Panc1 (cell line): ENCODE data around the gene CABP2.

ENCODE experiments used
- POLR2AphosphoS5 ChIP-seq: IDR thresholded peaks from 2 replicates; pipeline ENCODE4 v1.6.1; 2012; ENCODE audit warnings: mild to moderate bottlenecking, low read depth, low read length, moderate library complexity
- SIN3A ChIP-seq: IDR thresholded peaks from 2 replicates; pipeline ENCODE4 v1.6.1; 2012; ENCODE audit warnings: low read depth, mild to moderate bottlenecking, low read length, moderate library complexity, borderline replicate concordance; ENCODE audit not compliant: insufficient read depth
- TF ChIP-seq, protein P1 (sequence below), 2 experiments: IDR thresholded peaks; 2 replicates each; pipeline ENCODE4 v1.6.1; 2011 to 2012; ENCODE audit warnings: low read depth in 2 of 2, control low read depth in 1 of 2, low read length in 1 of 2, mild to moderate bottlenecking in 1 of 2, moderate library complexity in 1 of 2; ENCODE audit not compliant: insufficient read depth in 1 of 2
- TF ChIP-seq, protein P2 (sequence below): fragments of 450-650 bp; IDR thresholded peaks from 2 replicates; pipeline ENCODE4 v1.5.1; 2017; ENCODE audit warnings: mild to moderate bottlenecking

DNA sequence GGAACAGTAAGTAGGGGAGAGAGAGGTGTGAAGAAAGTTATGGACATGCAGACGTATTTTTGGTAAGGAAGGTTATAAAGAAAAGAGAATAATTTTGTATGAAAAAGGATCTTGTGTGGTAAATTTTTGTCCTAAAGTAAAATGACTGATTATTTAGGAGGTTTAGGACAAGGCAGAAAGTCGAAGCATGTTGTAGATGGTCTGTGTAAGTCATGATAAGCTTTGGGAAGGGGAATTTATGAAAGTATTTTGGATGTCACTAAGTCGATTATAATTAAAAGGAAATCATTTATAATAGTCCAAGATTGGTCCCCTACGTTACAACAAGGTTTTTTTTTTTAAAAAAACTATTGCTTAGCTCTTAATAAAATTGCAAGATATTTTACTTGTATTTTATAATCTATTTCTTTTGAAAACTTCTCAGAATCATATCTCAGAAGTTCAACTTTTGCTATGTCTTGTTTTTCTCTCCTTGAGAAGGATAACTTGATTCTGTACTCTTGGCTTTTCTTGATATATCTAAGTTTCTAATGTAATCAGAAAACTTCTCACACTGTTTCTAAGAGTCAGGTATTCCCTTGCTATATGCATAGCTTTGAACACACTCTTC lies 10.9 kb upstream of the CABP2 start:
- TF ChIP-seq SIN3A, result no peak
- TF ChIP-seq, protein P1, sequence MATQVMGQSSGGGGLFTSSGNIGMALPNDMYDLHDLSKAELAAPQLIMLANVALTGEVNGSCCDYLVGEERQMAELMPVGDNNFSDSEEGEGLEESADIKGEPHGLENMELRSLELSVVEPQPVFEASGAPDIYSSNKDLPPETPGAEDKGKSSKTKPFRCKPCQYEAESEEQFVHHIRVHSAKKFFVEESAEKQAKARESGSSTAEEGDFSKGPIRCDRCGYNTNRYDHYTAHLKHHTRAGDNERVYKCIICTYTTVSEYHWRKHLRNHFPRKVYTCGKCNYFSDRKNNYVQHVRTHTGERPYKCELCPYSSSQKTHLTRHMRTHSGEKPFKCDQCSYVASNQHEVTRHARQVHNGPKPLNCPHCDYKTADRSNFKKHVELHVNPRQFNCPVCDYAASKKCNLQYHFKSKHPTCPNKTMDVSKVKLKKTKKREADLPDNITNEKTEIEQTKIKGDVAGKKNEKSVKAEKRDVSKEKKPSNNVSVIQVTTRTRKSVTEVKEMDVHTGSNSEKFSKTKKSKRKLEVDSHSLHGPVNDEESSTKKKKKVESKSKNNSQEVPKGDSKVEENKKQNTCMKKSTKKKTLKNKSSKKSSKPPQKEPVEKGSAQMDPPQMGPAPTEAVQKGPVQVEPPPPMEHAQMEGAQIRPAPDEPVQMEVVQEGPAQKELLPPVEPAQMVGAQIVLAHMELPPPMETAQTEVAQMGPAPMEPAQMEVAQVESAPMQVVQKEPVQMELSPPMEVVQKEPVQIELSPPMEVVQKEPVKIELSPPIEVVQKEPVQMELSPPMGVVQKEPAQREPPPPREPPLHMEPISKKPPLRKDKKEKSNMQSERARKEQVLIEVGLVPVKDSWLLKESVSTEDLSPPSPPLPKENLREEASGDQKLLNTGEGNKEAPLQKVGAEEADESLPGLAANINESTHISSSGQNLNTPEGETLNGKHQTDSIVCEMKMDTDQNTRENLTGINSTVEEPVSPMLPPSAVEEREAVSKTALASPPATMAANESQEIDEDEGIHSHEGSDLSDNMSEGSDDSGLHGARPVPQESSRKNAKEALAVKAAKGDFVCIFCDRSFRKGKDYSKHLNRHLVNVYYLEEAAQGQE (IDR thresholded peaks at IDR 0.05; ENCODE audit: insufficient read depth in 1 of 2, low read depth in 2 of 2, low read length in 1 of 2), result no peak
- TF ChIP-seq, protein P2, sequence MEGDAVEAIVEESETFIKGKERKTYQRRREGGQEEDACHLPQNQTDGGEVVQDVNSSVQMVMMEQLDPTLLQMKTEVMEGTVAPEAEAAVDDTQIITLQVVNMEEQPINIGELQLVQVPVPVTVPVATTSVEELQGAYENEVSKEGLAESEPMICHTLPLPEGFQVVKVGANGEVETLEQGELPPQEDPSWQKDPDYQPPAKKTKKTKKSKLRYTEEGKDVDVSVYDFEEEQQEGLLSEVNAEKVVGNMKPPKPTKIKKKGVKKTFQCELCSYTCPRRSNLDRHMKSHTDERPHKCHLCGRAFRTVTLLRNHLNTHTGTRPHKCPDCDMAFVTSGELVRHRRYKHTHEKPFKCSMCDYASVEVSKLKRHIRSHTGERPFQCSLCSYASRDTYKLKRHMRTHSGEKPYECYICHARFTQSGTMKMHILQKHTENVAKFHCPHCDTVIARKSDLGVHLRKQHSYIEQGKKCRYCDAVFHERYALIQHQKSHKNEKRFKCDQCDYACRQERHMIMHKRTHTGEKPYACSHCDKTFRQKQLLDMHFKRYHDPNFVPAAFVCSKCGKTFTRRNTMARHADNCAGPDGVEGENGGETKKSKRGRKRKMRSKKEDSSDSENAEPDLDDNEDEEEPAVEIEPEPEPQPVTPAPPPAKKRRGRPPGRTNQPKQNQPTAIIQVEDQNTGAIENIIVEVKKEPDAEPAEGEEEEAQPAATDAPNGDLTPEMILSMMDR, result no peak
- no peak for TF ChIP-seq POLR2AphosphoS5
